Central memory CD8-positive, alpha-beta T cell (primary cell): ENCODE results near the gene EPGN.

Experiments
- ATAC-seq: fragments of 150-1000 bp; cut with Tn5 transposase; replicated peaks from 2 replicates; pipeline ENCODE4 v1.10.0; 2022; ENCODE audit warnings: mild to moderate bottlenecking, moderate FRiP score, moderate number of reproducible peaks; ENCODE audit not compliant: poor library complexity, severe bottlenecking; ENCODE audit errors: extremely low read depth
- DNase-seq, 2 donors: peaks; one replicate each; pipeline ENCODE4 v3.0.0; 2021; ENCODE audit warnings: low spot score in 2 of 2
- H3K27ac Mint-ChIP-seq: one replicate; pipeline ENCODE4 v1.8.0; 2022; ENCODE audit warnings: low read depth, mild to moderate bottlenecking, moderate library complexity, mixed read lengths
- H3K27me3 Mint-ChIP-seq: one replicate; pipeline ENCODE4 v1.8.0; 2022; ENCODE audit warnings: mixed read lengths
- H3K36me3 Mint-ChIP-seq: one replicate; pipeline ENCODE4 v1.8.0; 2022; ENCODE audit warnings: mild to moderate bottlenecking, moderate library complexity, mixed read lengths; ENCODE audit not compliant: insufficient read depth
- H3K4me1 Mint-ChIP-seq: one replicate; pipeline ENCODE4 v1.8.0; 2022; ENCODE audit warnings: mixed read lengths
- H3K4me3 Mint-ChIP-seq: one replicate; pipeline ENCODE4 v1.8.0; 2022; ENCODE audit warnings: mild to moderate bottlenecking, moderate library complexity, mixed read lengths
- H3K9me3 Mint-ChIP-seq: one replicate; pipeline ENCODE4 v1.8.0; 2022; ENCODE audit warnings: mixed read lengths

EPGN gene

GRCh38 chr4:74314944-74315343 is 6.7 kb downstream of the EPGN start:
- Mint-ChIP-seq H3K27ac (no peak overlapping the region), H3K4me3 (no peak overlapping the region), H3K9me3 (no peaks in the 10 kb centered on the region), H3K36me3 (peaks cover 2% of the 10 kb centered on the region), H3K27me3 (peaks cover 19% of the 10 kb centered on the region), H3K4me1 (no peaks in the 10 kb centered on the region)
- DNase-seq (no peak), ATAC-seq (no peak)

GRCh38 chr4:74315376-74315775 is 7.1 kb downstream of the EPGN start:
- Mint-ChIP-seq H3K9me3 (no peaks in the 10 kb centered on the region), H3K27ac (no peak overlapping the region), H3K4me3 (no peak overlapping the region), H3K27me3 (peaks cover 22% of the 10 kb centered on the region), H3K4me1 (no peaks in the 10 kb centered on the region), H3K36me3 (peaks cover 2% of the 10 kb centered on the region)
- ATAC-seq (no peak), DNase-seq (no peak)

GRCh38 chr4:74316397-74316796 is 8.1 kb downstream of the EPGN start:
- peaks cover 2% of the 10 kb centered on the region for H3K36me3 Mint-ChIP-seq
- no peak for ATAC-seq
- H3K4me3 Mint-ChIP-seq: no peak overlapping the region
- H3K27me3 Mint-ChIP-seq: peaks cover 33% of the 10 kb centered on the region
- H3K4me1 Mint-ChIP-seq: peaks cover 6% of the 10 kb centered on the region
- no peak for DNase-seq
- no peak overlapping the region for H3K27ac Mint-ChIP-seq
- no peaks in the 10 kb centered on the region for H3K9me3 Mint-ChIP-seq

- peaks cover 6% of the 10 kb centered on the region for H3K4me1 Mint-ChIP-seq
- no peak overlapping the region for H3K4me3 Mint-ChIP-seq
- ATAC-seq (no peak), DNase-seq (no peak)
- H3K36me3 Mint-ChIP-seq: peaks cover 2% of the 10 kb centered on the region
- no peaks in the 10 kb centered on the region for H3K9me3 Mint-ChIP-seq
- H3K27ac Mint-ChIP-seq: no peak overlapping the region
- H3K27me3 Mint-ChIP-seq: peaks cover 46% of the 10 kb centered on the region
Measured at GRCh38 chr4:74317616-74318246, 9.5 kb downstream of the EPGN start.

- ATAC-seq: no peak
- H3K27me3 Mint-ChIP-seq: peaks cover 51% of the 10 kb centered on the region
- H3K4me3 Mint-ChIP-seq: no peak overlapping the region
- no peak overlapping the region for H3K27ac Mint-ChIP-seq
- peaks cover 2% of the 10 kb centered on the region for H3K36me3 Mint-ChIP-seq
- peaks cover 6% of the 10 kb centered on the region for H3K4me1 Mint-ChIP-seq
- DNase-seq: no peak
- no peaks in the 10 kb centered on the region for H3K9me3 Mint-ChIP-seq
Measured at GRCh38 chr4:74318276-74318675, 10.0 kb downstream of the EPGN start.

- peaks cover 59% of the 10 kb centered on the region for H3K27me3 Mint-ChIP-seq
- peaks cover 2% of the 10 kb centered on the region for H3K36me3 Mint-ChIP-seq
- DNase-seq: no peak
- H3K27ac Mint-ChIP-seq: no peak overlapping the region
- no peaks in the 10 kb centered on the region for H3K9me3 Mint-ChIP-seq
- H3K4me1 Mint-ChIP-seq: peaks cover 6% of the 10 kb centered on the region
- ATAC-seq: no peak
- no peak overlapping the region for H3K4me3 Mint-ChIP-seq
Measured at GRCh38 chr4:74319470-74319869, 11.2 kb downstream of the EPGN start.

- H3K4me1 Mint-ChIP-seq: peaks cover 6% of the 10 kb centered on the region
- peaks cover 52% of the 10 kb centered on the region for H3K27me3 Mint-ChIP-seq
- no peak for DNase-seq
- no peak overlapping the region for H3K27ac Mint-ChIP-seq
- ATAC-seq: no peak
- peaks cover 2% of the 10 kb centered on the region for H3K36me3 Mint-ChIP-seq
- no peaks in the 10 kb centered on the region for H3K9me3 Mint-ChIP-seq
- H3K4me3 Mint-ChIP-seq: no peak overlapping the region
Measured at GRCh38 chr4:74320559-74321118, 12.4 kb downstream of the EPGN start.

- H3K4me1 Mint-ChIP-seq: peaks cover 6% of the 10 kb centered on the region
- no peaks in the 10 kb centered on the region for H3K36me3 Mint-ChIP-seq
- no peak overlapping the region for H3K27ac Mint-ChIP-seq
- H3K4me3 Mint-ChIP-seq: no peak overlapping the region
- H3K27me3 Mint-ChIP-seq: peaks cover 51% of the 10 kb centered on the region
- ATAC-seq (no peak), DNase-seq (no peak)
- H3K9me3 Mint-ChIP-seq: no peaks in the 10 kb centered on the region
Measured at GRCh38 chr4:74322301-74322700, 14.0 kb downstream of the EPGN start.

GRCh38 chr4:74323663-74324062 is 15.4 kb downstream of the EPGN start:
- H3K27ac Mint-ChIP-seq: no peak overlapping the region
- no peaks in the 10 kb centered on the region for H3K9me3 Mint-ChIP-seq
- H3K4me1 Mint-ChIP-seq: peaks cover 6% of the 10 kb centered on the region
- DNase-seq (no peak), ATAC-seq (no peak)
- peaks cover 61% of the 10 kb centered on the region for H3K27me3 Mint-ChIP-seq
- no peaks in the 10 kb centered on the region for H3K36me3 Mint-ChIP-seq
- H3K4me3 Mint-ChIP-seq: no peak overlapping the region

- H3K27ac Mint-ChIP-seq: no peak overlapping the region
- H3K4me1 Mint-ChIP-seq: peaks cover 6% of the 10 kb centered on the region
- no peak overlapping the region for H3K4me3 Mint-ChIP-seq
- no peak for ATAC-seq
- no peak for DNase-seq
- H3K9me3 Mint-ChIP-seq: no peaks in the 10 kb centered on the region
- H3K36me3 Mint-ChIP-seq: no peaks in the 10 kb centered on the region
- peaks cover 67% of the 10 kb centered on the region for H3K27me3 Mint-ChIP-seq
Measured at GRCh38 chr4:74324262-74324661, 16.0 kb downstream of the EPGN start.

- Mint-ChIP-seq H3K36me3 (no peaks in the 10 kb centered on the region), H3K27ac (no peak overlapping the region), H3K9me3 (no peaks in the 10 kb centered on the region), H3K27me3 (peaks cover 67% of the 10 kb centered on the region), H3K4me3 (no peak overlapping the region), H3K4me1 (peaks cover 1% of the 10 kb centered on the region)
- DNase-seq: no peak
- ATAC-seq: no peak
Measured at GRCh38 chr4:74325886-74326285, 17.6 kb downstream of the EPGN start.

GRCh38 chr4:74327762-74328161 is 19.5 kb downstream of the EPGN start:
- no peaks in the 10 kb centered on the region for H3K4me1 Mint-ChIP-seq
- no peak overlapping the region for H3K27ac Mint-ChIP-seq
- DNase-seq (no peak), ATAC-seq (no peak)
- H3K27me3 Mint-ChIP-seq: peaks cover 56% of the 10 kb centered on the region
- H3K36me3 Mint-ChIP-seq: no peaks in the 10 kb centered on the region
- no peaks in the 10 kb centered on the region for H3K9me3 Mint-ChIP-seq
- H3K4me3 Mint-ChIP-seq: no peak overlapping the region

GRCh38 chr4:74328501-74328900 is 20.2 kb downstream of the EPGN start:
- Mint-ChIP-seq H3K4me1 (no peaks in the 10 kb centered on the region), H3K36me3 (no peaks in the 10 kb centered on the region), H3K27me3 (peaks cover 49% of the 10 kb centered on the region), H3K4me3 (no peak overlapping the region), H3K27ac (no peak overlapping the region), H3K9me3 (no peaks in the 10 kb centered on the region)
- DNase-seq: no peak
- ATAC-seq: no peak
